Tibial artery (tissue), 4 donors: ENCODE results near the gene GNG12.
A peak's percentile ranks its signal among the peaks of the same experiment; 100 is the strongest.

Experiments
- DNase-seq, 2 donors: peaks; one replicate each; pipeline ENCODE4 v3.0.0-alpha.2; 2019
- H3K27ac ChIP-seq, 2 donors: fragments of 200-600 bp; sonication (generic) in 1 of 2; 1 replicate in 1 of 2; 2 replicates in 1 of 2; pipeline ENCODE4 v1.5.1; 2018 to 2019; ENCODE audit warnings: mild to moderate bottlenecking in 1 of 2
- H3K27me3 ChIP-seq, 2 donors: fragments of 200-600 bp; sonication (generic) in 1 of 2; one replicate each; pipeline versions ENCODE4 v1.5.1 to v1.6.0; 2016 to 2019
- H3K36me3 ChIP-seq, 3 donors: fragments of 200-600 bp; sonication (generic) in 2 of 3; one replicate each; pipeline ENCODE4 v1.5.1; 2016 to 2019; ENCODE audit warnings: mild to moderate bottlenecking in 2 of 3
- H3K4me1 ChIP-seq, 4 donors: fragments of 200-600 bp; sonication (generic) in 2 of 4; 1 replicate in 3 of 4; 2 replicates in 1 of 4; pipeline ENCODE4 v1.5.1; 2016 to 2019
- H3K4me3 ChIP-seq, 2 donors: fragments of 200-600 bp; sonication (generic) in 1 of 2; 1 replicate in 1 of 2; 2 replicates in 1 of 2; pipeline ENCODE4 v1.5.1; 2018 to 2019; ENCODE audit warnings: mild to moderate bottlenecking in 2 of 2
- H3K9me3 ChIP-seq, 3 donors: fragments of 200-600 bp; sonication (generic) in 1 of 3; one replicate each; pipeline ENCODE4 v1.5.1; 2016 to 2019
- CTCF ChIP-seq, 2 experiments: fragments of 200-600 bp in 1 of 2; fragments of 450-650 bp in 1 of 2; IDR thresholded peaks; one replicate each; pipeline ENCODE4 v1.5.1; 2017 to 2019; ENCODE audit warnings: antibody characterized with exemption in 2 of 2, mild to moderate bottlenecking in 1 of 2, moderate library complexity in 1 of 2
- intact Hi-C: fragments of 100-400 bp; cut with DNase I; formaldehyde crosslinking; loops from one replicate; pipeline ENCODE4 v1.15.0; 2023; ENCODE audit warnings: low total_unique reads

Gene GNG12

GRCh38 chr1:67716800-67717199, 116.5 kb downstream of the GNG12 start:
- H3K9me3 ChIP-seq = no peaks in the 10 kb centered on the region
- H3K36me3 ChIP-seq = no peaks in the 10 kb centered on the region
- H3K4me1 ChIP-seq = peaks cover 0 to 84% (median 48%) of the 10 kb centered on the region in 4 donors
- intact Hi-C loops = no loop called here
- TF ChIP-seq CTCF (IDR thresholded peaks at IDR 0.05) = no peak
- H3K27me3 ChIP-seq = no peaks in the 10 kb centered on the region
- DNase-seq = peak; percentile 44 to 72
- H3K4me3 ChIP-seq = no peak overlapping the region
- peak overlapping the region; percentile 26 to 37 for H3K27ac ChIP-seq

GRCh38 chr1:67715819-67716218, 117.4 kb downstream of the GNG12 start:
- Histone ChIP-seq H3K27ac (no peak overlapping the region), H3K36me3 (no peaks in the 10 kb centered on the region), H3K4me1 (peaks cover 0 to 84% (median 53%) of the 10 kb centered on the region in 4 donors), H3K27me3 (no peaks in the 10 kb centered on the region), H3K4me3 (no peak overlapping the region), H3K9me3 (no peaks in the 10 kb centered on the region)
- intact Hi-C loops = no loop called here
- DNase-seq = no peak
- TF ChIP-seq CTCF (IDR thresholded peaks at IDR 0.05) = no peak

- no peak for DNase-seq
- no peak for TF ChIP-seq CTCF (IDR thresholded peaks at IDR 0.05)
- H3K9me3 ChIP-seq = no peaks in the 10 kb centered on the region
- peak overlapping the region; percentile 64 to 70 for H3K27ac ChIP-seq
- H3K36me3 ChIP-seq = no peaks in the 10 kb centered on the region
- no peak overlapping the region for H3K4me3 ChIP-seq
- intact Hi-C loops = no loop called here
- H3K4me1 ChIP-seq = peaks cover 0 to 95% (median 60%) of the 10 kb centered on the region in 4 donors
- H3K27me3 ChIP-seq = no peaks in the 10 kb centered on the region
Measured at GRCh38 chr1:67713057-67713846, 120.0 kb downstream of the GNG12 start.

- Histone ChIP-seq H3K4me3 (no peak overlapping the region), H3K4me1 (peaks cover 0 to 96% (median 68%) of the 10 kb centered on the region in 4 donors), H3K9me3 (no peaks in the 10 kb centered on the region), H3K27ac (peak overlapping the region; percentile 64 to 70), H3K36me3 (no peaks in the 10 kb centered on the region), H3K27me3 (no peaks in the 10 kb centered on the region)
- TF ChIP-seq CTCF (IDR thresholded peaks at IDR 0.05) = no peak
- DNase-seq = no peak
- intact Hi-C loops = no loop called here
Measured at GRCh38 chr1:67711855-67712212, 121.4 kb downstream of the GNG12 start.

GRCh38 chr1:67711158-67711854, 122.0 kb downstream of the GNG12 start:
- Histone ChIP-seq H3K27ac (peak overlapping the region; percentile 64 to 70), H3K27me3 (no peaks in the 10 kb centered on the region), H3K36me3 (no peaks in the 10 kb centered on the region), H3K4me1 (peaks cover 0 to 96% (median 64%) of the 10 kb centered on the region in 4 donors), H3K4me3 (no peak overlapping the region), H3K9me3 (no peaks in the 10 kb centered on the region)
- intact Hi-C loops = no loop called here
- no peak for TF ChIP-seq CTCF (IDR thresholded peaks at IDR 0.05)
- no peak for DNase-seq
